GM10266 (cell line): ENCODE results near the gene GDF10.

Experiments
- DNase-seq: peaks from one replicate; pipeline ENCODE4 v3.0.0; 2012; ENCODE audit errors: extremely low spot score
- TF ChIP-seq, protein P1 (sequence below): IDR thresholded peaks from 2 replicates; pipeline ENCODE4 v1.5.1; 2012; ENCODE audit warnings: mild to moderate bottlenecking, low read depth; ENCODE audit not compliant: control insufficient read depth, insufficient read depth; ENCODE audit errors: missing control alignments

GDF10 gene

DNA sequence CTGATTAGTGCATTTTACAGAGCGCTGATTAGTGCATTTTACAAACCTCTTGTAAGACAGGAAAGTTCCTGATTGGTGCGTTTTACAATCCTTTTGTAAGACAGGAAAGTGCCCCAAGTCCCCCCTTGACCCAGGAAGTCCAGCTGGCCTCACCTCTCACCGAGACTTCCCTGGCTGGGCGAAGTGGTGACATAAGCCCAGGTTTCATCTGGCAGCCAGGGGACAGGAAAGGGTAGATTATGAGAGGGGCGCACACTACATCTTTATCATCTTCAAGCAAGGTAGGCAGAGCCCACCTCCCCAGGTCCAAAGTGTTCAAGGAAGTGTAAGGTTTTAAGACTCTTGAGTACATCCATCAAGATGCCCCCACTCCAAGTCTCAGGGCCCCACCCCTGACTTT is 5.5 kb upstream of the GDF10 start:
- TF ChIP-seq, protein P1, sequence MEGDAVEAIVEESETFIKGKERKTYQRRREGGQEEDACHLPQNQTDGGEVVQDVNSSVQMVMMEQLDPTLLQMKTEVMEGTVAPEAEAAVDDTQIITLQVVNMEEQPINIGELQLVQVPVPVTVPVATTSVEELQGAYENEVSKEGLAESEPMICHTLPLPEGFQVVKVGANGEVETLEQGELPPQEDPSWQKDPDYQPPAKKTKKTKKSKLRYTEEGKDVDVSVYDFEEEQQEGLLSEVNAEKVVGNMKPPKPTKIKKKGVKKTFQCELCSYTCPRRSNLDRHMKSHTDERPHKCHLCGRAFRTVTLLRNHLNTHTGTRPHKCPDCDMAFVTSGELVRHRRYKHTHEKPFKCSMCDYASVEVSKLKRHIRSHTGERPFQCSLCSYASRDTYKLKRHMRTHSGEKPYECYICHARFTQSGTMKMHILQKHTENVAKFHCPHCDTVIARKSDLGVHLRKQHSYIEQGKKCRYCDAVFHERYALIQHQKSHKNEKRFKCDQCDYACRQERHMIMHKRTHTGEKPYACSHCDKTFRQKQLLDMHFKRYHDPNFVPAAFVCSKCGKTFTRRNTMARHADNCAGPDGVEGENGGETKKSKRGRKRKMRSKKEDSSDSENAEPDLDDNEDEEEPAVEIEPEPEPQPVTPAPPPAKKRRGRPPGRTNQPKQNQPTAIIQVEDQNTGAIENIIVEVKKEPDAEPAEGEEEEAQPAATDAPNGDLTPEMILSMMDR: no peak
- DNase-seq: no peak

DNA sequence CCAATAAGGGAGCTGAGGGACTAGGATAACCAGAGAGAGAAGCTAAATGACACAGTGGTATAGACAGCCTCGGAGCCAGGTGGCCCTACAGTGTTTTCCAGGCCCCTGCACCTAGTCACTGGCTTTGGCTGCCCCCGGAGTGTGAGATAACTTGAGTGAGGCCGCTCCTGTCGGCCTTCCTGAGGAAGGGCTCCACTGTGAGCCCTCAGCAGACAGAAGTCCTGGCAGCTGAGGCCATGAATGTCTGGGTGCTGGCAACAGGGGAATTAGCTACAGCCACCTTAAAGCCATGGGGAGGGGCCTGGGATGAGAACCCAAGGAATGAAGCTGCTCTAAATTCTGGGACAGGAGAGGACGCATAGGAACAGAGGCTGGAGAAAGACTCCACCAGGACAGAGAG is 4.6 kb upstream of the GDF10 start:
- TF ChIP-seq, protein P1: no peak
- no peak for DNase-seq

DNA sequence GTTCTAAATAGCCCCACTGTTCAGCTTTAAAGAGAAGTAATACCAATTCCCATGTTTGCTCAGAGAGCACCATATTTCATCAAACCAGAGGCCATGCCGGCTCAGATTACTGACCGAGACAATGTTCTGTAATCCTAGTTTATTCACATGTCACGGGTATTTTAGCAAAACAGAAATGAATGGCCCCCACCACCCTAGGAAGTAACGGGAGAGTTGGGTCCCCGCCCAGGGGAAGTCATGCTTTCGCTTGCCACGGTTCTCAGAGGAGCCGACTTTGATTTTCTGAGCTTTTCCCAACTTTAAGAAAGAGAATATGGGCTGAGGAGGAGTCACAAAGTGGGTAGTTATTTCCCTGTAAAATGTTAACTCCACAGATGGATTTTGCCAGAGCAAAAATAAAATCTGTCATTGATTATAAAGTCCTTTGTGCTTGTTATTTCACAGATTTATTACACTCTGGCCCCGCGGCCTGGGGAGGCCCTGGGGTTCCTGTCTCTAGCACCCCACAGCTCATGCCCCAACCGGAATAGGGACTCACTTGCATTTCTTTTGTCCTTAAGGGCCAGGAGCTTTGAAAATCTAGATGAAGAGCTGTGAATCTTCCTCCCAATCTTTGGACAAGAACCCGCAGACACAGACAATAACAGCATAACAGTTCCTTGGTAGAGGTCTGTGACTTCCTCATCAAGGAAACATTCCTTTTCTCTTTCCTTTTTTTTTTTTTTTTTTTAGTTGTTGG is 3.7 kb upstream of the GDF10 start:
- TF ChIP-seq, protein P1: no peak
- no peak for DNase-seq

DNA sequence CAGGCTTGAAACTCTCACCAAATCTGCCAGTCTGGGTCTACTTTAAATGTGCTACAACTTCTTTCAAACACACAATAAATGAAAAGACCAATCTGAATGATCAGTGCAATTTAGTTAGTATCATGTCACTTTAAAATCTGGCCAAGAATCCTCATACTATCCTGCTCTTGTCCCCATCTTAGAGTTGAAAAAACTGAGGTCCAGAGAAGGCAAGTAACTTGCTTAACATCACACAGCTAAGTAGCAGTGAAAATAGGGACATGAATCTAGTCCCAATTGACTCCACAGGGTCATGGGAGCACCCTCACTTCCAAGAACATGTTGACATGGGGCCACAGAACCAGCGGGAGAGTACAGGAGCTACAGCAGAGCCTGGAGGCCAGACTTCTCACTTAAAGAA is 3.1 kb upstream of the GDF10 start:
- DNase-seq: no peak
- TF ChIP-seq, protein P1: no peak

DNA sequence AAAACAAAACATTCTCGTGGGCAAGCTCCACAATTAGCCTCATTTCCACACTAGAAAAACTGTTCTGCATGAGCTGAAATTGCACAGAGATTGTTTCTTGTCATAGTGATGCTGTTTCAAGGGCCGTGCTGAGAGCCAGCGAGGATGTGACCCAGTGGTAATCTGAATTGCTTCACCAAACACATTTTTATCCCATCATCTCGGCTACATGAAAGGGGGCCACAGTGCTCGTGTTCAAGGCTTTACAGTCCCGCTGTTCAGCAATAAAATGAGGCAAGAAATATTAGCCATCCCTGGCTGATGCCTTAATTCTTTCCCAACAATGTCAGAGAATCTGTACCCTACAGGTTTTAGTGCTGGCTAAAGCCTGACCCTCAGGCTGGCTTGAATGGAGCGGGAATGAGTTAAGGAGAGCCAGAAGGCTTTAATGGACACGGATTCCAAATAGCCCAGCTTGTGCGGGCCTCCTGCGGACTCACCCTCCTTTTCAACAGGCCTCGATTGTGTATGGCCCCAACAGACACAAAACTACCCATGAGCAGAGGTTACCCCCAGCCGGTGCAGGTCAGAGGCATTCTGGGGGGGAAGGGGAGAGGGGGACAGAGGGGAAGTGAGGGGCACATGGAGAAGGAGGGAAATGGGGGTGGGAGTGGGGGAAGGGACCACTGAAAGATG is 2.0 kb upstream of the GDF10 start:
- TF ChIP-seq, protein P1: no peak
- DNase-seq: no peak

DNA sequence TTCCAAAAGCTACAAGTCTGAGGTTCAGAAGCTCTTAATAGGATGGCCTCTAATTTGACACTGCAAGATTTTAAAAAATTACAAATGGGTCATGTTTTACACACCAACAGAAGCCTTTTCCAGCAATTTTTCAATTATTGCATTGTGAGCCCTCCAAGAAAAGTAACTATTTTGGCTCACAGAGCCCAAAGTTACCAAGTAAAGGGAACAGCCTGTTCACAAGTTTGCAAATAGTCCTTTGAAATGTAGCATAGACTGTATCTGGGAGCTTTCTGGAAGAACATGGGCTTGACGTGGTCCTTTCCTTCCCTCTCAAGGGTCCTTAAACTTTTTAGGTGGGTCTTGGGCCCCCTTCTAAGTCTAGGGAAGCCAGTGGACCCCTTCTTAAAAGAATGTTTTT is 1.3 kb upstream of the GDF10 start:
- TF ChIP-seq, protein P1: no peak
- DNase-seq: no peak

DNA sequence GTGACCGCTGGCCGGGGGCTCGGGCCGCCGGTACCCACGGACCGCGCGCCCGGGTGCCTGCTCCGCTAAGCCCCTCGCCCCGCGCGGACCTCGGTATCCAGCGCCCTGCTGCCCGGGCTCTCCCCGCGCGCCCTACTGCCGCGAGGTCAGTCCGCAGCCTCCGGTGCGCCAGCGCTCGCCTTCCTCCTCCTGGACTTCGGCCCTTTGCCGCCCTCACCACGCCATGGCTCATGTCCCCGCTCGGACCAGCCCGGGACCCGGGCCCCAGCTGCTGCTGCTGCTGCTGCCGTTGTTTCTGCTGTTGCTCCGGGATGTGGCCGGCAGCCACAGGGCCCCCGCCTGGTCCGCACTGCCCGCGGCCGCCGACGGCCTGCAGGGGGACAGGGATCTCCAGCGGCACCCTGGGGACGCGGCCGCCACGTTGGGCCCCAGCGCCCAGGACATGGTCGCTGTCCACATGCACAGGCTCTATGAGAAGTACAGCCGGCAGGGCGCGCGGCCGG is 483 bp downstream of the GDF10 start:
- TF ChIP-seq, protein P1: no peak
- DNase-seq: no peak
